Measurements from ENCODE around the gene PILRA. TPM values are rescaled to one million over a fixed set of nuclear protein-coding genes. Genes with fewer than 3 reads are reported as not detected.

Gene PILRA
- total RNA-seq, 1 donor from 2014 or later: 6.7 TPM

DNA sequence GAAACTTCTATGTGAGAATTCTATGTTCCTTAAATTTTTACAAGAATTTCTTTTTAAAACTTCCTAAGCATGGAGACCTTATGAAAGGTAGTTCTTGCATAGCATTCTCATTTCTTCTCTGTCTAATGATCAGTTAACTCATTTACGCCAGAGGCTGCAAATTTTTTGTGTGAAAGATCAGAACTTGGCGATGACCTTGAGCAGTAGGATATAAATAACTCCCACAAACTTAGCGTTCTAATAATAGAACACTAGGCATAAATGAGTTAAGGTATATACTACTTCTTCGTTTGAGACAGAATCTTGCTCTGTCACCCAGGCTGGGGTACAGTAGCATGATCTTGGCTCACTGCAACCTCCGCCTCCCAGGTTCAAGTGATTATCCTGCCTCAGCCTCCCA, 13.7 kb downstream of the PILRA start:
- DNase-seq (ENCODE audit: low spot score in 2 of 2, unreplicated experiment in 2 of 2): no peak
- Mint-ChIP-seq H3K4me1 (no peaks in the 10 kb centered on the region), H3K4me3 (no peak overlapping the region), H3K27ac (no peak overlapping the region), H3K9me3 (no peaks in the 10 kb centered on the region), H3K36me3 (no peaks in the 10 kb centered on the region), H3K27me3 (ENCODE audit: low read depth) (peaks cover 4% of the 10 kb centered on the region)
- TF ChIP-seq, protein P1, sequence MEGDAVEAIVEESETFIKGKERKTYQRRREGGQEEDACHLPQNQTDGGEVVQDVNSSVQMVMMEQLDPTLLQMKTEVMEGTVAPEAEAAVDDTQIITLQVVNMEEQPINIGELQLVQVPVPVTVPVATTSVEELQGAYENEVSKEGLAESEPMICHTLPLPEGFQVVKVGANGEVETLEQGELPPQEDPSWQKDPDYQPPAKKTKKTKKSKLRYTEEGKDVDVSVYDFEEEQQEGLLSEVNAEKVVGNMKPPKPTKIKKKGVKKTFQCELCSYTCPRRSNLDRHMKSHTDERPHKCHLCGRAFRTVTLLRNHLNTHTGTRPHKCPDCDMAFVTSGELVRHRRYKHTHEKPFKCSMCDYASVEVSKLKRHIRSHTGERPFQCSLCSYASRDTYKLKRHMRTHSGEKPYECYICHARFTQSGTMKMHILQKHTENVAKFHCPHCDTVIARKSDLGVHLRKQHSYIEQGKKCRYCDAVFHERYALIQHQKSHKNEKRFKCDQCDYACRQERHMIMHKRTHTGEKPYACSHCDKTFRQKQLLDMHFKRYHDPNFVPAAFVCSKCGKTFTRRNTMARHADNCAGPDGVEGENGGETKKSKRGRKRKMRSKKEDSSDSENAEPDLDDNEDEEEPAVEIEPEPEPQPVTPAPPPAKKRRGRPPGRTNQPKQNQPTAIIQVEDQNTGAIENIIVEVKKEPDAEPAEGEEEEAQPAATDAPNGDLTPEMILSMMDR (IDR thresholded peaks at IDR 0.05; ENCODE audit: unreplicated experiment): no peak

GRCh38 chr7:100387695-100388094, 14.4 kb downstream of the PILRA start:
- Mint-ChIP-seq H3K27ac (no peak overlapping the region), H3K9me3 (no peaks in the 10 kb centered on the region), H3K4me1 (no peaks in the 10 kb centered on the region), H3K36me3 (no peaks in the 10 kb centered on the region), H3K27me3 (ENCODE audit: low read depth) (peaks cover 5% of the 10 kb centered on the region), H3K4me3 (no peak overlapping the region)
- TF ChIP-seq, protein P1 (IDR thresholded peaks at IDR 0.05; ENCODE audit: unreplicated experiment): no peak
- DNase-seq (ENCODE audit: low spot score in 2 of 2, unreplicated experiment in 2 of 2): no peak

- no peaks in the 10 kb centered on the region for H3K4me1 Mint-ChIP-seq
- no peak for DNase-seq (ENCODE audit: low spot score in 2 of 2, unreplicated experiment in 2 of 2)
- no peak overlapping the region for H3K27ac Mint-ChIP-seq
- TF ChIP-seq, protein P1 (IDR thresholded peaks at IDR 0.05; ENCODE audit: unreplicated experiment): no peak
- peaks cover 4% of the 10 kb centered on the region for H3K27me3 Mint-ChIP-seq (ENCODE audit: low read depth)
- no peaks in the 10 kb centered on the region for H3K36me3 Mint-ChIP-seq
- H3K4me3 Mint-ChIP-seq: no peak overlapping the region
- H3K9me3 Mint-ChIP-seq: no peaks in the 10 kb centered on the region
These were observed 16.3 kb downstream of the PILRA start for GRCh38 chr7:100389437-100390088.

GRCh38 chr7:100390286-100391009, 17.2 kb downstream of the PILRA start:
- Mint-ChIP-seq H3K4me1 (no peaks in the 10 kb centered on the region), H3K9me3 (no peaks in the 10 kb centered on the region), H3K27ac (no peak overlapping the region), H3K27me3 (ENCODE audit: low read depth) (peaks cover 4% of the 10 kb centered on the region), H3K4me3 (no peak overlapping the region), H3K36me3 (no peaks in the 10 kb centered on the region)
- TF ChIP-seq, protein P1 (IDR thresholded peaks at IDR 0.05; ENCODE audit: unreplicated experiment): no peak
- no peak for DNase-seq (ENCODE audit: low spot score in 2 of 2, unreplicated experiment in 2 of 2)

GRCh38 chr7:100393233-100393905, 20.1 kb downstream of the PILRA start:
- Mint-ChIP-seq H3K4me3 (no peak overlapping the region), H3K27ac (no peak overlapping the region), H3K4me1 (peaks cover under 1% of the 10 kb centered on the region), H3K9me3 (no peaks in the 10 kb centered on the region), H3K27me3 (ENCODE audit: low read depth) (peaks cover 14% of the 10 kb centered on the region), H3K36me3 (no peaks in the 10 kb centered on the region)
- TF ChIP-seq, protein P1 (IDR thresholded peaks at IDR 0.05; ENCODE audit: unreplicated experiment): no peak
- DNase-seq (ENCODE audit: low spot score in 2 of 2, unreplicated experiment in 2 of 2): no peak
